ENCODE results near the gene TMEM255B.

GRCh38 chr13:113793718-113794085, 34.7 kb downstream of the TMEM255B start:
- TF ChIP-seq, protein P1, sequence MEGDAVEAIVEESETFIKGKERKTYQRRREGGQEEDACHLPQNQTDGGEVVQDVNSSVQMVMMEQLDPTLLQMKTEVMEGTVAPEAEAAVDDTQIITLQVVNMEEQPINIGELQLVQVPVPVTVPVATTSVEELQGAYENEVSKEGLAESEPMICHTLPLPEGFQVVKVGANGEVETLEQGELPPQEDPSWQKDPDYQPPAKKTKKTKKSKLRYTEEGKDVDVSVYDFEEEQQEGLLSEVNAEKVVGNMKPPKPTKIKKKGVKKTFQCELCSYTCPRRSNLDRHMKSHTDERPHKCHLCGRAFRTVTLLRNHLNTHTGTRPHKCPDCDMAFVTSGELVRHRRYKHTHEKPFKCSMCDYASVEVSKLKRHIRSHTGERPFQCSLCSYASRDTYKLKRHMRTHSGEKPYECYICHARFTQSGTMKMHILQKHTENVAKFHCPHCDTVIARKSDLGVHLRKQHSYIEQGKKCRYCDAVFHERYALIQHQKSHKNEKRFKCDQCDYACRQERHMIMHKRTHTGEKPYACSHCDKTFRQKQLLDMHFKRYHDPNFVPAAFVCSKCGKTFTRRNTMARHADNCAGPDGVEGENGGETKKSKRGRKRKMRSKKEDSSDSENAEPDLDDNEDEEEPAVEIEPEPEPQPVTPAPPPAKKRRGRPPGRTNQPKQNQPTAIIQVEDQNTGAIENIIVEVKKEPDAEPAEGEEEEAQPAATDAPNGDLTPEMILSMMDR (IDR thresholded peaks at IDR 0.05; ENCODE audit: insufficient read depth, low read depth, low read length), result no peak
- no peak for TF ChIP-seq EZH2 (IDR thresholded peaks at IDR 0.05; ENCODE audit: insufficient read depth, low read length)
